Right cardiac atrium (tissue), 5 donors: Measurements from ENCODE around the gene KSR1. TPM values are rescaled to one million over a fixed set of nuclear protein-coding genes. Genes with fewer than 3 reads are reported as not detected.

Experiments
- ATAC-seq, 2 donors: fragments of 200-7000 bp; cut with Tn5 transposase; one replicate each; pipeline versions ENCODE4 v1.8.0 to v1.9.1; 2020; ENCODE audit warnings: moderate library complexity in 2 of 2, mild to moderate bottlenecking in 1 of 2
- DNase-seq, 3 donors: peaks; one replicate each; pipeline ENCODE4 v3.0.0-alpha.2; 2020
- H3K27ac ChIP-seq: one replicate; pipeline ENCODE4 v1.5.1; 2013; ENCODE audit warnings: mild to moderate bottlenecking, low read length, control low read depth, moderate library complexity
- H3K27me3 ChIP-seq: one replicate; pipeline ENCODE4 v1.6.1; 2013; ENCODE audit not compliant: control insufficient read depth, insufficient read depth
- H3K4me1 ChIP-seq: one replicate; pipeline ENCODE4 v1.6.1; 2013; ENCODE audit warnings: low read length; ENCODE audit not compliant: control insufficient read depth, insufficient read depth
- H3K4me3 ChIP-seq: one replicate; pipeline ENCODE4 v1.5.1; 2013; ENCODE audit warnings: low read length, control low read depth
- H3K9me3 ChIP-seq: one replicate; pipeline ENCODE4 v1.6.1; 2013; ENCODE audit warnings: low read length; ENCODE audit not compliant: control insufficient read depth
- WGBS: extraction: QIAGEN DNeasy Blood & Tissue Kit; methylation state at CpG from one replicate; pipeline ENCODE4 v1.1.7; 2013; 5-methylcytosine and 5-hydroxymethylcytosine counted together
- intact Hi-C, 4 donors: fragments of 100-400 bp; cut with DNase I; formaldehyde crosslinking; loops; one replicate each; pipeline versions ENCODE4 v1.11.0 to v1.14.0; 2022 to 2023
- polyA plus RNA-seq: library from polyadenylated mRNA; stranded (reverse); fragments of 200-250 nt; gene quantifications from one replicate; pipeline ENCODE4 v1.2.3, GENCODE V29; 2013
- total RNA-seq, 4 donors: library from RNA; stranded (reverse); fragmentation: NEBNext Ultra II Directional; extraction: Animal tissue kit (Norgen Biotek cat#: 25700); gene quantifications; one replicate each; pipeline ENCODE4 v1.2.1, GENCODE V29; 2021
- donor health status: healthy with polysubstance abuse.
- donor health status: DM: no; HTN: yes; CAD: no.
- donor health status: DM: no; HTN: no; CAD: no.
- donor health status: DM: no; HTN: yes; CAD: no; lungs with severe emphysema.
- donor health status: DM: yes; HTN: yes; CAD: no.

KSR1 gene
- total and polyA plus RNA-seq, 5 donors, result 8.7 to 22.7 (median 13.1) TPM

DNA sequence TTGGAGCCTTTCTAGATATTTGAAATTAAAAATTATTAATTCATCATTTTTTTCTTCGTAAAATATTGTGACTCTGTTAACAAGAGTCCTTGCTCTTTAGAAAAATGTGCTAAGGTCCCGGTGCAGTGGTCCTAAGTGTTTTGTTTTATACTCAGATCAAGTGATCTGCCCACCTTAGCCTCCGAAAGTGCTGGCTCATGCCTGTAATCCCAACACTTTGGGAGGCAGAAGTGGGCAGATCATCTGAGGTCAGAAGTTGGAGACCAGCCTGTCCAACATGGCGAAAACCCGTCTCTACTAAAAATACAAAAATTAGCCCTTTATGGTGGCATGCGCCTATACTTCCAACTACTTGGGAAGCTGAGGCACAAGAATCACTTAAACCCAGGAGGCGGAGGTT lies 92.1 kb downstream of the KSR1 start:
- 97% methylated on average over 7 of the region's 7 CpGs for WGBS
- peak in 1 of 3 donors; percentile 4 for DNase-seq
- Histone ChIP-seq H3K9me3 (no peaks in the 10 kb centered on the region), H3K4me1 (peaks cover 8% of the 10 kb centered on the region), H3K4me3 (no peak overlapping the region), H3K27ac (no peak overlapping the region), H3K27me3 (no peaks in the 10 kb centered on the region)
- no peak for ATAC-seq
- intact Hi-C loops, result loop anchor here in 2 of 4 donors (5.0 to 10.0 kb wide), 2 partner anchors 51 to 54 kb away; no protein-coding TSS in a partner anchor

DNA sequence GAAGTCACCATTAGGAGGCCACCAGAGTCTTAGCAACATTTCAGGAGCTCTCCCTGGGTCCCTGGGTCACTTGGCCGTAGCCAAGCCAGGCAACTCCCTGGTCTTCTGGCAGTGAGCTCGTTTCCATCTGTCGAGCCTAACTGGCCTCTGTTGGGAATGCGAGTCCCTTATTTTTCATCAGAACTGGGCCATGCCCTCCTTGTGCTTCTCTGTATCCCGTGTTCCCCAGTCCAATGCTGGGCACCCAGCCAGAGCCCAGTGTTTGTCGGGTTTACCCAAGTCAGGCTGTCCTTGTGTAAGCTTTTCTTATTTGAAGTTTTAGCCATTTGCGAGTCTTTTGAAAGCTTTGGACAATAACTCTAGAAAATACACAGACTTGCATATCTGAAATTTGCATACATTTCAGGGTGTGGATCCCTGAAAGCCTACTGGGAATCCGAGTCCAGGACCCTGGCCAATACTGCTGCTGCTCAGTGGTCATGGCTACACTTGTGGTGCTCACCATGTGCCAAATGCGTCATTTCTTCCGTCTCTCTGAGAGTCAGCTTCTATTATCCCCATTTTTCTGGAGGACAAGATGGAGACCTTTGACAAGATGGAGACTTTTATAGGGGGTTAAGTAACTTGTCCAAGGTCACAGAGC lies 93.1 kb downstream of the KSR1 start:
- 60% methylated on average over 10 of the region's 10 CpGs for WGBS
- peak; percentile 79 to 80 for ATAC-seq
- H3K4me3 ChIP-seq, result no peak overlapping the region
- peak overlapping the region; percentile 30 for H3K27ac ChIP-seq
- H3K9me3 ChIP-seq, result no peaks in the 10 kb centered on the region
- intact Hi-C loops, result loop anchor here in 2 of 4 donors (5.0 to 10.0 kb wide), 2 partner anchors 52 to 55 kb away; no protein-coding TSS in a partner anchor
- peaks cover 9% of the 10 kb centered on the region for H3K4me1 ChIP-seq
- peak; percentile 87 to 93 (median 89) for DNase-seq
- no peaks in the 10 kb centered on the region for H3K27me3 ChIP-seq

DNA sequence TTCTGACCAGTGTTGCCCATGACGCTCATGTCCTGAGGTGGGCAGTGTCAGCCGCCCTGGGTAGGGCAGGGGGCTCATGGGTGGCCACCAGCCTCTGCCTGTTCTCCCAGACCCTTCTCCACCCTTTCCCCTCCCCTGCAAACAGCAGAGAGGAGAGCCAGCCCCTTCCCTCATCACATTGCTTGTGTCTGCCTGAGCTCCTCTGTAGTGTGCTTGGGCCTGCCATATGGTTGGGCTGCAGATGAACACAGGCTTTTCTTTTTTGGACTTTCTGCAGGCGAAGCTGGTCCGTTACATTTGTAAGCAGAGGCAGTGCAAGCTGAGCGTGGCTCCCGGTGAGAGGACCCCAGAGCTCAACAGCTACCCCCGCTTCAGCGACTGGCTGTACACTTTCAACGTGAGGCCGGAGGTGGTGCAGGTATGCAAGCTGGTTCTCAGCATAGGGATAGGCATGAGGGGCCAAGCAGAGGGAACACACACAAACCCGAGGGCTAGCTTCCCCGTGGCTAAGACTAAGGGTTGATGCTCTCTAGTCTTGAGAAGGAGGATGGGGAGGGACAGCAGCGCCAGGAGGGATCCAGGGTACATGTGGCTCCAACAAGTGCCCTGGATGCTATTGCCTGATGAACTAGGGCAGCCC lies 94.2 kb downstream of the KSR1 start:
- no peak overlapping the region for H3K27ac ChIP-seq
- H3K4me1 ChIP-seq, result peaks cover 9% of the 10 kb centered on the region
- intact Hi-C loops, result no loop called here
- no peaks in the 10 kb centered on the region for H3K27me3 ChIP-seq
- 96% methylated on average over 13 of the region's 13 CpGs for WGBS
- DNase-seq (peak in 1 of 3 donors; percentile 22), ATAC-seq (no peak)
- H3K4me3 ChIP-seq, result no peak overlapping the region
- H3K9me3 ChIP-seq, result no peaks in the 10 kb centered on the region

DNA sequence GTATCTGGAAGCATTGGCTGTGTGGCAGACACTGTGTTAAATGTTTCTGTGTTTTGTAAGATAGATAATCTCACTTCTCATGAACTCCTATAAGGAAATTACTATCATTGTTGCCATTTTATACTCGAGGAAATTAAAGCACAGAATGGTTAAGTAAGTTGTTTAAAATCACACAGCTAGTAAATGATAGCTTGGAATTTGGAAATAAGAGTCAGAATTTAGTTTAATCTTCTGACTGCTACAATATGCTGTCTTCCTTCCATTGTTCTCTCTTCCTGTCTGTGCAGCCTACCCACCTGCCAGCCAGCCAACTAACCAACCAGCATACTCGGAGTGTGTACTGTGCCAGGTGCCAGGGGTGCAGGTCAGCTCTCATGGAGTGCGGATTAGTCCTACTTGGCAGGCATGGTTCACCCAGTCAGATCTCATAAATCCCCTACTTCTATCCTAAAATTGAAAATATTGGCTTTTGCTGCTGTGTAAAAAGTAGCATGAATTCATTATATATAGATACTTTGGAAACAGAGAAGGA lies 94.8 kb downstream of the KSR1 start:
- intact Hi-C loops, result no loop called here

DNA sequence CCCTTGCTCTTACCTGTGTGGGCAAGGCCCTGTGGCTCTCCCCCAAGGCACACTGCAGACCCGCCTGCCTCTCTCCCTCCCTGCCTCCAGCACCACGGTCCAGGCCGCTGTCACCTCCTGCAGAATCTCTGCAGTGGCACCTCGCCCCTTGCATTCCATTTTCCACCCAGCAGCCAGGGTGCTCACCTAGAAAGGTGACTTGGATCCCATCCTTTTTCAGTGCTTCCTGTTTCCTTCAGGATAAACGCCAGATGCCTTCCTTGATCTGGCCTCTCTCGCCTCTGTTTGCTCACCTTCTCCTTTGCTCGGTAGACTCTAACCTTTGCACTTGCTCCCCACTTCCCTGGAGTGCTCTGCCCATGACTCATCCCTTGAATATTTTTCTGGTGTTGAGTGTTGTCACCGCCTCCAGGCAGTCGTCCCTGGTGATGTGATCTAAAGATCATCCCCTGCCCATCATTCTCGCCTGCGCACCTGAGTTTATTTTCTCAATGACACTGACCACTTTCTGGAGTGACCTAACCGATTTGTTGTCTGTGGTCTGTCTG lies 95.5 kb downstream of the KSR1 start:
- Histone ChIP-seq H3K27me3 (no peaks in the 10 kb centered on the region), H3K9me3 (no peaks in the 10 kb centered on the region), H3K4me3 (no peak overlapping the region), H3K4me1 (peaks cover 9% of the 10 kb centered on the region), H3K27ac (no peak overlapping the region)
- no peak for DNase-seq
- no peak for ATAC-seq
- WGBS, result 87% methylated on average over 12 of the region's 12 CpGs
- intact Hi-C loops, result no loop called here

More for the DNA sequence above, 94.8 kb downstream of the KSR1 start:
- Histone ChIP-seq H3K27ac (no peak overlapping the region), H3K4me1 (peaks cover 9% of the 10 kb centered on the region), H3K9me3 (no peaks in the 10 kb centered on the region), H3K27me3 (no peaks in the 10 kb centered on the region), H3K4me3 (no peak overlapping the region)
- 74% methylated on average over 3 of the region's 3 CpGs for WGBS
- peak in 1 of 3 donors; percentile 48 for DNase-seq
- no peak for ATAC-seq

DNA sequence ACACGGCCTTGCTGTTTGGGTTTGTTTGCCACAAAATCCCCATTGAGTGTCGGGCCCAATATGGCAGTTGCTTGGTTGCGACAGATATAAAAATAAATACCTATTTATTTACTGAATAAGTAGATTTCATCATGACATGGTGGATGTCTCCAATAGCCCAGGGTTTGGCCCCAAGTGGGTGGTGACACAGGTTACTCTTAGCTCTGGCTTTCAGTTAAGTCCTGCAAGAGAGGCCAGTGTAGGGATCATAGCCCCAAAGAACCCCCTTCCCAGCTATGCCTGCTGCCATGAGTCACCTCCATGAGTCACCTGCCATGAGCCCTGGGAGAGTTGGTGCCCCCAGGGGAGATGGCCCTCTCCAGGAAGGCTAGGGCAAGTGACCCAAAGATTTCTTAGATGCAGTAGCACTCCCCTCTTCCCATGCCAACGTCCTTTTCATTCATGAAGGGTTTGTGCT lies 96.1 kb downstream of the KSR1 start:
- peak in 1 of 3 donors; percentile 11 for DNase-seq
- no peak overlapping the region for H3K27ac ChIP-seq
- peaks cover 9% of the 10 kb centered on the region for H3K4me1 ChIP-seq
- no peaks in the 10 kb centered on the region for H3K27me3 ChIP-seq
- ATAC-seq, result no peak
- H3K4me3 ChIP-seq, result no peak overlapping the region
- no peaks in the 10 kb centered on the region for H3K9me3 ChIP-seq
- intact Hi-C loops, result no loop called here
- WGBS, result 87% methylated on average over 4 of the region's 4 CpGs

DNA sequence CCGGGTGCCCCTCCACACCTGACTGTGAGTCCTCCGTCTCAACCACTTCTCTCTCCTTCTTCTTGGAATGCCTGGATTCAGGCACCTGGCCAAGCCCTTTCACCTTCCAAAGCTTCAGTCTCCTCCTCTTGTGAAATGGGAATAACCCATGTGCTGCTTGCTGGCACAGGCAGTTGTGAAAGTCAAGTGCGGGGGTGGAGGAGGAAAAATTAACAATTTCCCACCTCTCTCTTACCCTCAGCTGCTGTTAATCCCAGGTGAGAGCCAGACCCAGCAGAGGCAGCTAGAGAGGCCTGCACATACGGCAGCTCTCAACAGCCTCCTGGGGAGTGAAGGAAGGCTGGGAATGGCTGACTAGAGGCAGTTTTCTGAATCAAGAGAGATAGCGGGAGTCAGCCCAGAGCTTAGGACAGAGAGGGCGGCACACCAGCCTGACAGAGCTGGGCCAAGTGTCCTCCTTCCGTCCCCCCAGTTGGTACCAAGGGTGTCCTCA lies 96.8 kb downstream of the KSR1 start:
- Histone ChIP-seq H3K9me3 (no peaks in the 10 kb centered on the region), H3K27me3 (no peaks in the 10 kb centered on the region), H3K4me3 (no peak overlapping the region), H3K27ac (no peak overlapping the region), H3K4me1 (peaks cover 9% of the 10 kb centered on the region)
- 81% methylated on average over 7 of the region's 7 CpGs for WGBS
- ATAC-seq, result no peak
- peak; percentile 51 to 63 (median 55) for DNase-seq
- intact Hi-C loops, result no loop called here

DNA sequence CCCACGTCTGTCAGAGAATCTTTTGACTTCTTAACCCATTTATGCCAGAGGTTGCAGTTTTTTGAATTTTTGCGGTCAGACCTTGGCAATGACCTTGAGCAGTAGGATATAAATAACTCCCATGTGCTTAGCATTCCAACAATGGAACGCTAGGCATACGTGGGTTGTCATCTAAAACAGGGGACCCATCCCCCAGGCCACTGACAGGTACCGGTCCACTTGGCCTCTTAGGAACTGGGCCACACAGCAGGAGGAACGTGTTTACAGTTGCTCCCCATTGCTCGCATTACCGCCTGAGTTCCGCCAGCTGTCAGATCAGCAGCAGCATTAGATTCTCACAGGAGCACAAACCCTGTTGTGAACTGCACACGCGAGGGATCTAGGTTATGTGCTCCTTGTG lies 97.9 kb downstream of the KSR1 start:
- intact Hi-C loops, result no loop called here
- Histone ChIP-seq H3K27ac (no peak overlapping the region), H3K4me1 (peaks cover 11% of the 10 kb centered on the region), H3K27me3 (no peaks in the 10 kb centered on the region), H3K4me3 (no peak overlapping the region), H3K9me3 (no peaks in the 10 kb centered on the region)
- WGBS, result 72% methylated on average over 11 of the region's 11 CpGs
- ATAC-seq (no peak), DNase-seq (peak in 1 of 3 donors; percentile 51)

DNA sequence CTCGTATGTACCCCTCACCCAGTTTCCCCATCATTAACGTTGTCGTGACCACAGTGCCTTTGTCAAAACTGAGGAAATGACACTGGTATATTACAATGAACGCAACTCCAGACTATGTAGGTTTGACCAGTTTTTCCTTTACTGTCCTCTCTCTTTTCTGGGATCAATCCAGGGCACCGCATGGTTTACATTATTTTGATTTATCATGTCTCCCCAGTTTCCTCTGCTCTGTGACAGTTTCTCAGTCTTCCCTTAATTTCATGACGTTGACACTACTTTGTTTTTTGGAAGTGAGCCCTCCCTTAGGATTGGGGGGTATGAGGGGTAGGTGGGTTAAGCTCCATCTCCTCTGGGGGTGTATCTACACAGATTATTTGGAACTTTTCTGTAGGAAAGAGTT lies 98.7 kb downstream of the KSR1 start:
- Histone ChIP-seq H3K27ac (no peak overlapping the region), H3K4me3 (no peak overlapping the region), H3K4me1 (peaks cover 13% of the 10 kb centered on the region), H3K9me3 (no peaks in the 10 kb centered on the region), H3K27me3 (no peaks in the 10 kb centered on the region)
- 76% methylated on average over 6 of the region's 6 CpGs for WGBS
- intact Hi-C loops, result no loop called here
- ATAC-seq (no peak), DNase-seq (no peak)

DNA sequence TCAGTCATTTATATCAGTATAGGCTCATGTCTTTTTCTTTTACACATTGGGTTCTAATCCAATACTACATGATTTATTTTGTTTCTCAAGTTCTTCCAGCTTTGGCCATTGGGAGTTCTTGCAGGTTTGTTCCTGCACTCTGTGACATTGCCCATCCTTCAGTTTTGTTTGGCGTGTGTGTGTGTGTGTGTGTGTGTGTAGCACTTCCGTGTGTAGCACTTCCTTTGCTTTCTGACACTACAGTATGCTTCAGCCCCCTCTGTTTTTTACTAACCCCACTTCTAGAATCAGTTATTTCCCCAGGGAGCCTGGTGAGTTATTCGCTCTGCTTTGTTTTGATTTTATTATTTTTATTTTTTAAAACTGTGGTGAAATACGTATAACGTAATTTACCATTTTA lies 99.1 kb downstream of the KSR1 start:
- Histone ChIP-seq H3K27ac (no peak overlapping the region), H3K27me3 (no peaks in the 10 kb centered on the region), H3K4me1 (peaks cover 15% of the 10 kb centered on the region), H3K9me3 (no peaks in the 10 kb centered on the region), H3K4me3 (no peak overlapping the region)
- 66% methylated on average over 5 of the region's 5 CpGs for WGBS
- no peak for DNase-seq
- intact Hi-C loops, result no loop called here
- ATAC-seq, result no peak

DNA sequence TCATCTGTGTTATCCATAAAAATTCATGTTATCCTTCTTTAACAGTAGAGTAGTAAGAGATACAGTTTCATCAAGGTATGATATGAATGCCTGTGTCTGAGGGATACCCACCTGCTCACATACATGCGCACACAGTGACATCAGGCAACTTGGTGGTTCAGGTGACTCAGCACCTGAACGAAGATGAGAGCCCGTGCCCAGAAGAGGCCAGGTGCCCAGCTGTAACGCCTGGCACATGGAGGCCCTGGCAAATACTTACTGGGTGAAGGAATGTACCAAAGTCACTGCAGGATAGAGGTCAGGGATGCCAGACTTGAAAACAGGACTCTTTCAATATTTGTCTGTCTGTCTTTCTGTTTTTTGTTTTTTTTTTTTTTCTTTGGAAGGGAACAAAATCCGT lies 102.1 kb downstream of the KSR1 start:
- H3K4me3 ChIP-seq, result no peak overlapping the region
- 90% methylated on average over 5 of the region's 5 CpGs for WGBS
- DNase-seq, result no peak
- intact Hi-C loops, result no loop called here
- H3K4me1 ChIP-seq, result peaks cover 13% of the 10 kb centered on the region
- no peak overlapping the region for H3K27ac ChIP-seq
- H3K27me3 ChIP-seq, result no peaks in the 10 kb centered on the region
- ATAC-seq, result no peak
- H3K9me3 ChIP-seq, result no peaks in the 10 kb centered on the region
